ENCODE results near the gene SPTBN5. TPM values are rescaled to one million over a fixed set of nuclear protein-coding genes. Genes with fewer than 3 reads are reported as not detected.
A peak's percentile ranks its signal among the peaks of the same experiment; 100 is the strongest.

The SPTBN5 gene
- total and polyA plus RNA-seq, 2 donors (not counting 1 experiment from before 2014, with no cell fraction given): 0.55 to 1.4 TPM

DNA sequence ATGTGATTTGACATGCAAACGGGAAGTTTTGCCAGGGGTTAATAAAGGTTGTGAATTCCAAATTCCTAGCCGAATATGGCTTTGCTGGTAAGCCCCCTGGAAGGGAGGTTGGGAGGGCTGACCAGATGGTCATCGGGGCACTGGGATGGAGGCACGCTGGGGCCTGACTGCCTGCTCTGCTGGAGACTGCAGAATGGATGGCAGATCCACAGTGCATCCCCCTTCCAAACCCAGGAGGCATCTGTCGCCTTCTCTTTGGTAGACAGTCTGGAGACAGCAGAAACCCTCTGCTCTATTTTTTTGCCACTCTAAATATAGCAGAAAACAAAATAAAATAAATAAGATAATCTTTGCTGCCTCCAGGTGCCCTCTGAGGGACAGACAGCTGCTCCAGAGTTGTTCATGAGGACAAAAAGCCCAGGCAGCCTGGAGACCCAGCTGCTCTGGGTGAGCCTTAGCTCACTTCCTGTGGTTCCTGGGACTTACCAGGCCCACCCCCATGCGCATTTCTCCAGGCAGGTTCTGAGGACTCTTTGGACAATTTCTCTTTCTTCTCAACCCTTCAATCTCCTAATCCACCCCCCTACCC lies 6.1 kb upstream of the SPTBN5 start:
- Histone ChIP-seq H4K20me1 (ENCODE audit: control insufficient read depth, insufficient read depth, low read length, poor library complexity, severe bottlenecking) (no peaks in the 10 kb centered on the region), H3K27ac (ENCODE audit: low read length in 2 of 2) (no peak overlapping the region), H3K9me3 (ENCODE audit: control extremely low read depth in 1 of 3, control insufficient read depth in 2 of 3, insufficient read depth in 1 of 3, low read length in 2 of 3) (peaks cover 0 to 9% (median 2%) of the 10 kb centered on the region in 3 donors), H3K27me3 (replicated peaks in 1 of 4; ENCODE audit: control extremely low read depth in 1 of 4, control insufficient read depth in 3 of 4, insufficient read depth in 4 of 4, low read length in 3 of 4) (no peaks in the 10 kb centered on the region), H3K36me3 (replicated peaks in 1 of 2; ENCODE audit: control extremely low read depth in 1 of 2, control insufficient read depth in 1 of 2, extremely low read depth in 1 of 2, insufficient read depth in 2 of 2, low read length in 1 of 2) (peaks cover 5% of the 10 kb centered on the region in 2 experiments), H3K4me2 (replicated peaks; ENCODE audit: low read depth, low read length, poor library complexity, severe bottlenecking) (no peak overlapping the region), H3K4me3 (ENCODE audit: control extremely low read depth in 1 of 5, extremely low read depth in 1 of 5, insufficient read depth in 1 of 5, low read depth in 2 of 5, low read length in 4 of 5) (no peak overlapping the region), H2AFZ (ENCODE audit: insufficient read depth, low read depth, low read length, poor library complexity, severe bottlenecking) (no peak overlapping the region), H3K9ac (ENCODE audit: low read length) (no peak overlapping the region), H3K4me1 (ENCODE audit: control insufficient read depth in 2 of 2, insufficient read depth in 2 of 2, low read length in 2 of 2) (peaks cover 6 to 12% of the 10 kb centered on the region in 2 donors), H3K79me2 (ENCODE audit: control insufficient read depth, insufficient read depth, low read length) (peaks cover 4% of the 10 kb centered on the region)
- Mint-ChIP-seq H3K4me1 (peaks cover 14% of the 10 kb centered on the region), H3K27me3 (no peaks in the 10 kb centered on the region), H3K27ac (no peak overlapping the region), H3K9me3 (ENCODE audit: insufficient read depth) (no peaks in the 10 kb centered on the region), H3K4me3 (no peak overlapping the region)
- ATAC-seq (ENCODE audit: low read depth): no peak
- intact Hi-C loops (cut with micrococcal nuclease): loop anchor here (5.0 to 10.0 kb wide), 2 partner anchors 298 to 995 kb away; no protein-coding TSS in a partner anchor
- CTCF ChIA-PET: interaction anchor here (6.0 to 11.2 kb wide), 3 partner anchors 9 to 126 kb away, joined by 81 to 257 read pairs (median 92); partner anchors contain the start of genes MAPKBP1 and SPTBN5
- WGBS (ENCODE audit: insufficient coverage): 94% methylated on average over 4 of the region's 6 CpGs
- no peak for TF ChIP-seq EZH2 (IDR thresholded peaks at IDR 0.05; ENCODE audit: borderline replicate concordance, insufficient read depth, low read depth, low read length, poor library complexity, severe bottlenecking)
- TF ChIP-seq, protein P1, sequence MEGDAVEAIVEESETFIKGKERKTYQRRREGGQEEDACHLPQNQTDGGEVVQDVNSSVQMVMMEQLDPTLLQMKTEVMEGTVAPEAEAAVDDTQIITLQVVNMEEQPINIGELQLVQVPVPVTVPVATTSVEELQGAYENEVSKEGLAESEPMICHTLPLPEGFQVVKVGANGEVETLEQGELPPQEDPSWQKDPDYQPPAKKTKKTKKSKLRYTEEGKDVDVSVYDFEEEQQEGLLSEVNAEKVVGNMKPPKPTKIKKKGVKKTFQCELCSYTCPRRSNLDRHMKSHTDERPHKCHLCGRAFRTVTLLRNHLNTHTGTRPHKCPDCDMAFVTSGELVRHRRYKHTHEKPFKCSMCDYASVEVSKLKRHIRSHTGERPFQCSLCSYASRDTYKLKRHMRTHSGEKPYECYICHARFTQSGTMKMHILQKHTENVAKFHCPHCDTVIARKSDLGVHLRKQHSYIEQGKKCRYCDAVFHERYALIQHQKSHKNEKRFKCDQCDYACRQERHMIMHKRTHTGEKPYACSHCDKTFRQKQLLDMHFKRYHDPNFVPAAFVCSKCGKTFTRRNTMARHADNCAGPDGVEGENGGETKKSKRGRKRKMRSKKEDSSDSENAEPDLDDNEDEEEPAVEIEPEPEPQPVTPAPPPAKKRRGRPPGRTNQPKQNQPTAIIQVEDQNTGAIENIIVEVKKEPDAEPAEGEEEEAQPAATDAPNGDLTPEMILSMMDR (IDR thresholded peaks at IDR 0.05): no peak
- POLR2A ChIA-PET: no interaction called here
- no peak for DNase-seq

DNA sequence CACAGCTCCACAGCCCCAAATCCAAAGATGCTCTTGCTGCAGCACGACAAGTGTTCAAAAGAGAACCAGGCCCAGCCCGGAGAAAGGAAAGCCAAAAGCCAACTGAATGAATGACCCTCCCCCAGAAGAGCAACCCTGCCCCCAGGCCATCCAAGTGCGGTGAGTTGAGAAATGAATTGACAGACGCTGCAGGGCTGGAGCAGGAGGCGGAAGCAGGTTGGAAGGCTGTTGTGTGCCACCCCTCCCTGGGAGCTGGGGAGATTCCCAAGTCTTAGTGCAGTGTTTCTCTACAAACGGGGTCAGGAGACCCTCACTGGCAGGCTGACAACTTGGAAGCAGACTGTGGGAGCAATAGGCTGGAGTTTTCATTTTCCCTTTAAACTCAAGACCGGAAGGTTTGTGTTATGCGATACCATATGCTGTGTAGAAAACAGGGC lies 3.5 kb upstream of the SPTBN5 start:
- Mint-ChIP-seq H3K4me3 (no peak overlapping the region), H3K27me3 (no peaks in the 10 kb centered on the region), H3K9me3 (ENCODE audit: insufficient read depth) (no peaks in the 10 kb centered on the region), H3K27ac (peak overlapping the region; percentile 72), H3K4me1 (peaks cover 33% of the 10 kb centered on the region)
- DNase-seq (no peak), ATAC-seq (ENCODE audit: low read depth) (no peak)
- H3K27me3 ChIP-seq (replicated peaks in 1 of 4; ENCODE audit: control extremely low read depth in 1 of 4, control insufficient read depth in 3 of 4, insufficient read depth in 4 of 4, low read length in 3 of 4): no peaks in the 10 kb centered on the region
- no peak for TF ChIP-seq EZH2 (IDR thresholded peaks at IDR 0.05; ENCODE audit: borderline replicate concordance, insufficient read depth, low read depth, low read length, poor library complexity, severe bottlenecking)
- H2AFZ ChIP-seq (ENCODE audit: insufficient read depth, low read depth, low read length, poor library complexity, severe bottlenecking): no peak overlapping the region
- H3K79me2 ChIP-seq (ENCODE audit: control insufficient read depth, insufficient read depth, low read length): peaks cover 4% of the 10 kb centered on the region
- WGBS (ENCODE audit: insufficient coverage): 91% methylated on average over 6 of the region's 8 CpGs
- H4K20me1 ChIP-seq (ENCODE audit: control insufficient read depth, insufficient read depth, low read length, poor library complexity, severe bottlenecking): no peaks in the 10 kb centered on the region
- H3K27ac ChIP-seq (ENCODE audit: low read length in 2 of 2): peak overlapping the region in 1 of 2 donors; percentile 31
- peaks cover 0 to 9% (median 2%) of the 10 kb centered on the region in 3 donors for H3K9me3 ChIP-seq (ENCODE audit: control extremely low read depth in 1 of 3, control insufficient read depth in 2 of 3, insufficient read depth in 1 of 3, low read length in 2 of 3)
- intact Hi-C loops (cut with micrococcal nuclease): loop anchor here (10.0 kb wide), 1 partner anchor 993 kb away; no protein-coding TSS in a partner anchor
- H3K4me2 ChIP-seq (replicated peaks; ENCODE audit: low read depth, low read length, poor library complexity, severe bottlenecking): no peak overlapping the region
- CTCF ChIA-PET: interaction anchor here (0.9 to 1.0 kb wide), 2 partner anchors 9 to 123 kb away, joined by 3 to 4 read pairs; partner anchors contain the start of gene MAPKBP1
- no peak overlapping the region for H3K4me3 ChIP-seq (ENCODE audit: control extremely low read depth in 1 of 5, extremely low read depth in 1 of 5, insufficient read depth in 1 of 5, low read depth in 2 of 5, low read length in 4 of 5)
- H3K36me3 ChIP-seq (replicated peaks in 1 of 2; ENCODE audit: control extremely low read depth in 1 of 2, control insufficient read depth in 1 of 2, extremely low read depth in 1 of 2, insufficient read depth in 2 of 2, low read length in 1 of 2): peaks cover 5% of the 10 kb centered on the region in 2 experiments
- peaks cover 32 to 34% of the 10 kb centered on the region in 2 donors for H3K4me1 ChIP-seq (ENCODE audit: control insufficient read depth in 2 of 2, insufficient read depth in 2 of 2, low read length in 2 of 2)
- POLR2A ChIA-PET: no interaction called here
- no peak overlapping the region for H3K9ac ChIP-seq (ENCODE audit: low read length)

All from B cell (primary cell).